HepG2 (cell line): ENCODE results near the gene GAS2L1. TPM values are rescaled to one million over a fixed set of nuclear protein-coding genes. Genes with fewer than 3 reads are reported as not detected.

Source experiments
- ATAC-seq: fragments of 200-7000 bp; cut with Tn5 transposase; 3 replicates; pipeline ENCODE4 v1.9.1; 2020; ENCODE audit warnings: mild to moderate bottlenecking, moderate library complexity
- BruUV-seq: library from RNA; stranded (reverse); fragments of 400-500 nt; replicated peaks from 2 replicates; lab custom pipeline; 2021; lab: Mats Ljungman, UMichigan
- CTCF ChIA-PET: fragments of 300-600 bp; formaldehyde crosslinking; extraction: SDS; loops from one replicate; lab custom pipeline; 2021; ENCODE audit warnings: low total read pairs, inconsistent platforms, low intra/inter-chr PET ratio; lab: Yijun Ruan, JAX
- POLR2A ChIA-PET: fragments of 350-600 bp; sonication (Branson Sonifier 250); formaldehyde crosslinking; loops from one replicate; lab custom pipeline; 2020; ENCODE audit warnings: antibody characterized with exemption, inconsistent platforms; lab: Yijun Ruan, JAX
- DNase-seq: peaks from one replicate; pipeline ENCODE4 v3.0.0-alpha.2; 2015; ENCODE audit warnings: low spot score
- FAIRE-seq: peaks from 3 replicates; lab custom pipeline; 2011; peaks lifted over from hg19 to GRCh38; lab: Jason Lieb, UNC
- H2AFZ ChIP-seq: one replicate; pipeline ENCODE4 v1.6.1; 2011; ENCODE audit warnings: low read length, inconsistent platforms
- H3K27ac ChIP-seq: fragments of 300-600 bp; 3 replicates; pipeline ENCODE4 v1.8.0; 2011; ENCODE audit warnings: mixed run types, mild to moderate bottlenecking, mixed read lengths, low read length, inconsistent platforms; ENCODE audit not compliant: insufficient read depth; ENCODE audit errors: extremely low read length
- H3K27me3 ChIP-seq, 2 experiments: fragments of 200-600 bp in 1 of 2; 2 replicates in 1 of 2; 3 replicates in 1 of 2; pipeline versions ENCODE4 v1.6.0 to v1.8.0; 2011; ENCODE audit warnings: low read length in 2 of 2, mild to moderate bottlenecking in 2 of 2, moderate library complexity in 2 of 2, inconsistent platforms in 1 of 2; ENCODE audit not compliant: insufficient read depth in 2 of 2, control insufficient read depth in 1 of 2
- H3K36me3 ChIP-seq, 2 experiments: fragments of 200-600 bp in 1 of 2; replicated peaks in 1 of 2; 2 replicates in 1 of 2; 3 replicates in 1 of 2; pipeline versions ENCODE4 v1.5.1 to v1.8.0; 2011; ENCODE audit warnings: low read length in 2 of 2, inconsistent platforms in 1 of 2; ENCODE audit not compliant: insufficient read depth in 2 of 2, control insufficient read depth in 1 of 2
- H3K4me1 ChIP-seq: 2 replicates; pipeline ENCODE4 v1.5.1; 2012; ENCODE audit warnings: low read length, inconsistent platforms; ENCODE audit not compliant: insufficient read depth
- H3K4me2 ChIP-seq: 2 replicates; pipeline ENCODE4 v1.6.0; 2011; ENCODE audit warnings: low read depth, low read length, inconsistent platforms
- H3K4me3 ChIP-seq, 3 experiments: fragments of 200-600 bp in 1 of 3; sonication (generic), shearing (Covaris generic) in 1 of 3; replicated peaks in 1 of 3; 2 replicates each; pipeline ENCODE4 v1.5.1; 2011 to 2016; ENCODE audit warnings: low read length in 3 of 3, inconsistent platforms in 2 of 3, low read depth in 2 of 3, mild to moderate bottlenecking in 2 of 3, control low read depth in 1 of 3, mixed read lengths in 1 of 3; ENCODE audit not compliant: insufficient read depth in 1 of 3
- H3K79me2 ChIP-seq: one replicate; pipeline ENCODE4 v1.6.1; 2011; ENCODE audit warnings: low read length, inconsistent platforms; ENCODE audit not compliant: insufficient read depth
- H3K9ac ChIP-seq: 2 replicates; pipeline ENCODE4 v1.6.0; 2011; ENCODE audit warnings: mild to moderate bottlenecking, low read depth, low read length, inconsistent platforms; ENCODE audit not compliant: insufficient read depth
- H3K9me3 ChIP-seq: 2 replicates; pipeline ENCODE4 v1.5.1; 2012; ENCODE audit warnings: mild to moderate bottlenecking, low read length
- H4K20me1 ChIP-seq: 2 replicates; pipeline ENCODE4 v1.6.0; 2011; ENCODE audit warnings: inconsistent platforms, mild to moderate bottlenecking, low read length, moderate library complexity; ENCODE audit not compliant: insufficient read depth
- CEBPB ChIP-seq: IDR thresholded peaks from 2 replicates; pipeline ENCODE4 v1.6.1; 2011; ENCODE audit warnings: low read depth, low read length, improper control_type of control experiment, borderline replicate concordance
- GABPB1 ChIP-seq: IDR thresholded peaks from 2 replicates; pipeline ENCODE4 v1.6.1; 2016; ENCODE audit warnings: mild to moderate bottlenecking, missing genetic modification reagents, moderate library complexity, missing compliant biosample characterization
- IKZF4 ChIP-seq: sonication (generic); formaldehyde crosslinking; IDR thresholded peaks from 2 replicates; pipeline ENCODE4 v1.5.1; 2020; ENCODE audit warnings: borderline replicate concordance, mild to moderate bottlenecking, low read depth, missing genetic modification reagents; ENCODE audit errors: not compliant biosample characterization
- TBX2 ChIP-seq: sonication (generic); formaldehyde crosslinking; IDR thresholded peaks from 2 replicates; pipeline ENCODE4 v1.5.0; 2020; ENCODE audit warnings: missing genetic modification reagents, mild to moderate bottlenecking, borderline replicate concordance
- WGBS: methylation state at CpG from one replicate; pipeline ENCODE4 v1.1.6; 2017; ENCODE audit warnings: low lambda C conversion rate; 5-methylcytosine and 5-hydroxymethylcytosine counted together
- in situ Hi-C: cut with HindIII; loops from 2 replicates; pipeline ENCODE4 v1.10.0; 2017; ENCODE audit warnings: low pct_unique_long_range_greater_than_20kb; ENCODE audit not compliant: extremely low pct_ligation_motif_present
- intact Hi-C: fragments of 100-400 bp; cut with micrococcal nuclease; formaldehyde crosslinking; loops from one replicate; pipeline ENCODE4 v1.10.0; 2022; ENCODE audit not compliant: unreplicated experiment
- polyA plus RNA-seq, 8 experiments: library from polyadenylated mRNA; depleted of rRNA in 3 of 8; stranded (reverse) in 7 of 8; unstranded in 1 of 8; fragments of >200 nt; fragmentation: Illumina TruSeq in 4 of 8; extraction: Trizol in 4 of 8; gene quantifications; 2 replicates each; pipeline versions ENCODE4 v1.2.1 to v1.2.3, GENCODE V29; 2011 to 2016; ENCODE audit warnings: low read depth in 4 of 8, missing spikeins in 1 of 8, mixed read lengths in 1 of 8; ENCODE audit not compliant: insufficient read depth in 1 of 8
- total RNA-seq, 5 experiments: library from RNA; depleted of rRNA; stranded (reverse); fragments of >200 nt; fragmentation: Illumina TruSeq; extraction: Trizol; gene quantifications; 2 replicates each; pipeline ENCODE4 v1.2.3, GENCODE V29; 2016; ENCODE audit warnings: low read depth in 1 of 5
- TF ChIP-seq, protein P1 (sequence below): sonication (generic); formaldehyde crosslinking; IDR thresholded peaks from 2 replicates; pipeline ENCODE4 v1.4.0; 2020; ENCODE audit warnings: missing genetic modification reagents, borderline replicate concordance

GAS2L1 gene
- total and polyA plus RNA-seq, 2 of the 13 experiments (the other 11 are each of a cell fraction or from before 2014, with no cell fraction given) = 1.8 to 3.3 TPM

DNA sequence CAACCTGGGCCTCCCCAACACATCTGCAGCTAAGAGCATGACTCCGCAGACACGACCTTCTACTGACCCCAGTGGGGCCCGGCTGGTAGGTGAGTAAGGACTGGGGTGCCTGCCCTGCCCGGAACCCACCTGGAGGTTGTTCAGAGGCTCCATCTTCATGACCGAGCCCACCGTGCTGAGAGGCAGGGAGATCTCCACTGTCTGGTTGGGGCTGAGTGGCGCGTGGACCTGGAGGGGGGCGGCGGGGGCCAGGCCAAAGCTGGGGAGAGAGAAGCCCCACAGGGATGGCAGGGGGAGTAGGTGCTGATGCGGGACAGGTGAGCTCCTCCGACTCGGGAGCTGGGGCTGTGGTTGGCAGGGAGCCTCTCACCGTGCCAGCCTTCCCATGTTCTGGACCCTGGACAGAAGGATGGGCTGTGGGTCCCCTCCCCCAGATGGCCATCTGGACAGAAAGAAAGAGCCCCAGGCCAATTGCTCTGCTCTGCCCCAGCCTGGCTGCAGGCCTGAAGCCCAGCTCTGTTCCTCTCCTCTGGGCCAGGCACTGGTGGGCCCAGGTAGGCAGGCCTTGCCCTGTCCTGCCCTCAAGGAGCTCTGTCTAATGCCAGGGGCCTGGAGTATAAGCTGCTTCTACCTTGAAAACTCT lies 25.3 kb downstream of the GAS2L1 start (continued):
- TF ChIP-seq, protein P1, sequence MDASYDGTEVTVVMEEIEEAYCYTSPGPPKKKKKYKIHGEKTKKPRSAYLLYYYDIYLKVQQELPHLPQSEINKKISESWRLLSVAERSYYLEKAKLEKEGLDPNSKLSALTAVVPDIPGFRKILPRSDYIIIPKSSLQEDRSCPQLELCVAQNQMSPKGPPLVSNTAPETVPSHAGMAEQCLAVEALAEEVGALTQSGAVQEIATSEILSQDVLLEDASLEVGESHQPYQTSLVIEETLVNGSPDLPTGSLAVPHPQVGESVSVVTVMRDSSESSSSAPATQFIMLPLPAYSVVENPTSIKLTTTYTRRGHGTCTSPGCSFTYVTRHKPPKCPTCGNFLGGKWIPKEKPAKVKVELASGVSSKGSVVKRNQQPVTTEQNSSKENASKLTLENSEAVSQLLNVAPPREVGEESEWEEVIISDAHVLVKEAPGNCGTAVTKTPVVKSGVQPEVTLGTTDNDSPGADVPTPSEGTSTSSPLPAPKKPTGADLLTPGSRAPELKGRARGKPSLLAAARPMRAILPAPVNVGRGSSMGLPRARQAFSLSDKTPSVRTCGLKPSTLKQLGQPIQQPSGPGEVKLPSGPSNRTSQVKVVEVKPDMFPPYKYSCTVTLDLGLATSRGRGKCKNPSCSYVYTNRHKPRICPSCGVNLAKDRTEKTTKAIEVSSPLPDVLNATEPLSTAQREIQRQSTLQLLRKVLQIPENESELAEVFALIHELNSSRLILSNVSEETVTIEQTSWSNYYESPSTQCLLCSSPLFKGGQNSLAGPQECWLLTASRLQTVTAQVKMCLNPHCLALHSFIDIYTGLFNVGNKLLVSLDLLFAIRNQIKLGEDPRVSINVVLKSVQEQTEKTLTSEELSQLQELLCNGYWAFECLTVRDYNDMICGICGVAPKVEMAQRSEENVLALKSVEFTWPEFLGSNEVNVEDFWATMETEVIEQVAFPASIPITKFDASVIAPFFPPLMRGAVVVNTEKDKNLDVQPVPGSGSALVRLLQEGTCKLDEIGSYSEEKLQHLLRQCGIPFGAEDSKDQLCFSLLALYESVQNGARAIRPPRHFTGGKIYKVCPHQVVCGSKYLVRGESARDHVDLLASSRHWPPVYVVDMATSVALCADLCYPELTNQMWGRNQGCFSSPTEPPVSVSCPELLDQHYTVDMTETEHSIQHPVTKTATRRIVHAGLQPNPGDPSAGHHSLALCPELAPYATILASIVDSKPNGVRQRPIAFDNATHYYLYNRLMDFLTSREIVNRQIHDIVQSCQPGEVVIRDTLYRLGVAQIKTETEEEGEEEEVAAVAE (CRISPR knock-in tag) = no peak
- TF ChIP-seq GABPB1 (CRISPR knock-in tag) (no peak), IKZF4 (no peak)

DNA sequence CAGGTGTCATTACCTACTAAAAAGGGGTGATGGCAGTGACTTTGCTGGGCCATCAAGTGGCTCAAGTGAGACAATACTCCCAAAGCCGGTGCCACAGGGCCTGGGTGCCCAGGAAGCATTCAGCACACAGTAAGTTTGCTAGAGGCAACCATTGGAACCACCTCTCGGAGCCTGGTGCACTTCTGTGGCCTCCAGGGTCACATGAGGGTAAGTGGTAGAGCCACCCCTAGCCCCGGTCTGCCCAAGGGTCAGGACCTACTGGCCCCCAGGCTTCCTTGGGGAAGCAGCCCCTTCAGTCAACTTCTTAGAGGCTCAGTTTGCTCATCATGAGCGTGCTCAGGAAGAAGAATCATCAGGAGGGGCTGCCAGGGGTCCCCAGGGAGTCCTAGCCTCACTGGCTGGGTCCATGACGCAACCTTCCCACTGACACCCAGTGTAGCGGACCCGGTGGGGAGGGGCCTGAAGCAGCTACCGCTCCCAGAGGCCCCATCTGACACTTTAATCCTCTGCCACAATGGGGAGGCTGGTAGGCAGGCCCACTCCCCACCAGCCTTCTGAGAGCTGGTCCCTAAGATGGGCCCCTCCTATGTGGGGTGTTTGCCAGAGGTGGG lies 26.5 kb downstream of the GAS2L1 start:
- Histone ChIP-seq H3K4me1 (peaks cover 14% of the 10 kb centered on the region), H3K4me2 (no peak overlapping the region), H3K9me3 (no peaks in the 10 kb centered on the region), H3K36me3 (peaks cover 12 to 28% of the 10 kb centered on the region in 2 experiments), H3K79me2 (no peaks in the 10 kb centered on the region), H3K27ac (no peak overlapping the region), H3K27me3 (no peaks in the 10 kb centered on the region), H3K4me3 (no peak overlapping the region), H3K9ac (no peak overlapping the region), H2AFZ (no peak overlapping the region), H4K20me1 (no peaks in the 10 kb centered on the region)
- intact Hi-C loops (no loop called here), in situ Hi-C loops (no loop called here)
- FAIRE-seq (no peak), ATAC-seq (no peak), DNase-seq (no peak)
- CTCF ChIA-PET = no interaction called here
- POLR2A ChIA-PET = no interaction called here
- TF ChIP-seq TBX2 (CRISPR knock-in tag) (no peak), CEBPB (0 out of 2 replicates have a peak, but pooled peaks have one; percentile 15)
- BruUV-seq = no TSS peak
- no CpG with 5 or more reads among the region's 8 CpGs for WGBS
